Measurements from ENCODE around the gene MAP2K6.

- TF ChIP-seq CTCF (conservative IDR thresholded peaks at IDR 0.05; ENCODE audit: low read length) = no peak
- TF ChIP-seq EZH2phosphoT487 (IDR thresholded peaks at IDR 0.05; ENCODE audit: borderline replicate concordance, low read depth, low read length) = no peak
These were observed 43.1 kb downstream of the MAP2K6 start for GRCh38 chr17:69457603-69458002.

Data from OCI-LY7 (cell line).